Measurements from ENCODE around the gene CCNE1.

- TF ChIP-seq CTCF (conservative IDR thresholded peaks at IDR 0.05; ENCODE audit: low read depth in 2 of 2) = no peak
- no peak for TF ChIP-seq POLR2AphosphoS5 (IDR thresholded peaks at IDR 0.05; ENCODE audit: low read depth)
- TF ChIP-seq ZNF462 (CRISPR knock-in tag; IDR thresholded peaks at IDR 0.05) = no peak
- no peak for TF ChIP-seq REST (IDR thresholded peaks at IDR 0.05; ENCODE audit: unreplicated experiment)
- TF ChIP-seq EZH2 (IDR thresholded peaks at IDR 0.05; ENCODE audit: low read depth, unreplicated experiment) = no peak
- no peak for TF ChIP-seq STAT1 (IDR thresholded peaks at IDR 0.05; ENCODE audit: unreplicated experiment)
- no peak for TF ChIP-seq ETS1 (IDR thresholded peaks at IDR 0.05)
- no peak for TF ChIP-seq EZH2phosphoT487 (IDR thresholded peaks at IDR 0.05; ENCODE audit: unreplicated experiment)
Observed at GRCh38 chr19:29823581-29824330, 12.0 kb downstream of the CCNE1 start.
